ENCODE measurements around the gene KCNH2. TPM values are rescaled to one million over a fixed set of nuclear protein-coding genes. Genes with fewer than 3 reads are reported as not detected.

Gene KCNH2
- total RNA-seq, 1 donor from 2014 or later = 2.4 TPM

DNA sequence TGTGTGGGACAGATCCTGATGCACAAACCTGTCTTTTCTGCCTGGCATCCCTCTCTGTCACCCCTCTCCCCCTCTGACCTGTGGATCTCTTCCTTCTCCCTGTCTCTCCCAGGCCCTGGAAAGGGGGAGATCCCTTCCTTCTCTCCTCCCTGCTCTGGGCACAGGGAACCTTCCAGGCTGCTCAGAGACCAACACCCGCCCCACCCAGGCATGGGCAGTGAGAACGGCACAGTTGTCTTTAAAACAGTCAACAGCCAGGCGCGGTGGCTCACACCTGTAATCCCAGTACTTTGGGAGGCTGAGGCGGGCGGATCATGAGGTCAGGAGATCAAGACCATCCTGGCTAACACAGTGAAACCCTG lies 34.7 kb downstream of the KCNH2 start:
- Histone ChIP-seq H3K4me3 (no peak overlapping the region), H3K27me3 (ENCODE audit: low read depth) (peaks cover 24% of the 10 kb centered on the region), H3K27ac (no peak overlapping the region), H3K4me1 (peaks cover 3% of the 10 kb centered on the region), H3K9me3 (no peaks in the 10 kb centered on the region), H3K36me3 (no peaks in the 10 kb centered on the region)
- ATAC-seq (no peak), DNase-seq (peak; percentile 17)
- intact Hi-C loops (cut with DNase I) = no loop called here
- no peak for TF ChIP-seq CTCF (IDR thresholded peaks at IDR 0.05)

DNA sequence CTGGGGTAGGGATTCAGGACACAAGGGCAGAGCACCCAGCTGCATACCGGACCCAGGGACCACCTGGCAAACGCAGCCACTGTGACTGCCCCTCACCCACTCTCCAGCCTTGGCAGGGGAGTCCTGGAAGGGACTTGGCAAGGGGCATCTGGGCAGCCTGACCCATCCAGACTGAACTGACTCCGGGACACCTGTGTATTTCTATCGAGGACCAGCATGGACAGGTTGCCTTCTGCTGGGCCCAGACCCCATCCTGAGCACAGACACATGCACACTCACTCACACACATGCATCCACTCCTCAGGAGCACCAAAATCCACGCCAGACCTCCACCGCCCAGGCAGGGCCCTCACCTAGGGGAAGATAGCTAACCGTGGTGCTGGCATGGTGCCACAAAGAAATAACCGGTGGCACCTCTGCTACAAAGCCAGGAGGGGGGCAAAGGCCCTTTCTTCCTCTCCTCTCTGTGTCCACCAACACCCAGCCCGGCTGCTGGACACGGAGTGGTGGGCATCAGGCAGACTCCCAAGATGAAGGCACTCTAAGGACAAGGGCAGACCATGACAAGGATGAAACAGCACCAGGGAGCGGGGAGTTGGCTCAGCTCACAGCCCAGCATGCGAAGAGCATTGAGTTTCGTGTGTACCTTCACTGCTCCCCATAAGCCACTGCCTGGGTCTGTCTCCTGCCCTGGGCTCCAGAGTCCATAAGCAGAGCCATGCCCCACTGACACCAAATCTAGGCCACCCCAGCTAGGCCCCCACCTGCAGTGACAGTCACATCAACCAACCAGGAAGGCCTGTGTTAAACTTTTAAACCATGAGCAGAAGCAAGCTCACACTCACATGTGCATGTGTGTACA lies 35.3 kb downstream of the KCNH2 start:
- Histone ChIP-seq H3K27ac (no peak overlapping the region), H3K36me3 (no peaks in the 10 kb centered on the region), H3K27me3 (ENCODE audit: low read depth) (peaks cover 20% of the 10 kb centered on the region), H3K9me3 (no peaks in the 10 kb centered on the region), H3K4me1 (peaks cover 9% of the 10 kb centered on the region), H3K4me3 (no peak overlapping the region)
- TF ChIP-seq CTCF (IDR thresholded peaks at IDR 0.05) = no peak
- ATAC-seq (no peak), DNase-seq (peak; percentile 24)
- intact Hi-C loops (cut with DNase I) = no loop called here

DNA sequence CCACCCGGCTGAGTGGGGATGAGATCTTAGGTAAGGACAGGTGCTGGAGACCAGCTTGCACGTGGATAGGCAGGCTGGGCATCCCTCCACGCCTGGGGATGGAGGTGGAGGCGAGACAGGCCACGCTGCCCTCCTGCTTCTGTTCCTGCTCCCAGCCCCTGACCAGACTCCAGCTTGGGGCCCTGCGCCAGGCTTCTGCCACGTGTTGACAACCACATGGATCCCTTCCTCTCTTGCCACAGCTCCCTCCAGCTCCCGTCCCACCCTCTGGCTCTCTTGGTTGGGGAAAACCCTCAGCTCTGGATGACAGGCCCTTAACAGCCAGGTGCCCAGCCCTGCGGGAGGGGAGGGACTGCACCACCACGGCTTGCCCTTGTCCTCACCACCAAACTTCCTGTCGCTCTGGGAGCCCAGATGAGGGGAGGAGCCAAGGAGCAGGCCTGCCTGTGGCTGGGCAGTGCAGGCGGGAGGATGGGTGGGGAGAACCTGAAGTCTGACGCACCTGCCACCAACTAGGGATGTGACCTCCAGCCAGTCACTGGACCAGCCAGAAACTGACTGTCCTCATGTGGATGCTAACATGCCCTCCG lies 36.0 kb downstream of the KCNH2 start:
- ATAC-seq (peak; percentile 33 to 62), DNase-seq (peak; percentile 58)
- intact Hi-C loops (cut with DNase I) = no loop called here
- peaks cover 14% of the 10 kb centered on the region for H3K27me3 ChIP-seq (ENCODE audit: low read depth)
- no peaks in the 10 kb centered on the region for H3K36me3 ChIP-seq
- H3K4me1 ChIP-seq = peaks cover 13% of the 10 kb centered on the region
- no peak overlapping the region for H3K4me3 ChIP-seq
- no peak for TF ChIP-seq CTCF (IDR thresholded peaks at IDR 0.05)
- H3K9me3 ChIP-seq = no peaks in the 10 kb centered on the region
- H3K27ac ChIP-seq = no peak overlapping the region

DNA sequence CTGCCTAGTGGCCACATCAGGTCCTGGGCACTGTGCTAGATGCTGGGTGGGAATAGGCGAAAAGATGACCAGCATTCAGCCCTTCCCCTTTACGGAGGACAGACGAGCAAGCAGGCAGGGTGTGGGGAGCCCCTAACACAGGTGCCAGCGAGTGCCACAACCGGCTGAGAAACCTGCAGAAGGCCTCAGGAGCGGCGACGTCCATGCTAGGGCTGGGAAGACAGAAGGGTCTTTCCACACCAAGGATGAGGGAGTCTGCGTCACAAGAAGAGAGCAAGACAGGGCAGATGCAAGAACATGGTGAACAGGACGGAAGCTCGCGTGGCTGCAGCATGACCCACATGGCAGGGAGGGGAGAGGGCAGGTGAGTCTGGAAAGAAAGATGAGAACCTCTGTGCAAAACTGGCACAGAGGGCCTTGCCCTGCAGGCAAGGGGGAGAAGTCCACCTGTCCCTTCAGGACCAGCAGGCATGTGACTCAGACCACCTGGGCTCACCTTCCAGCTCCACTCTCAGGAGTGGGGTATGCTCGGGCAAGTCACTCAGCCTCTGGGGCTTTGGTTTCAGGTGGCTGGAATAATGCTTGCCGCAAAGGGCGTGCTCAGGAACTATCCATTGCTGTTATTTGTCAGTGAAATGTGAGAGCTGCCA lies 36.6 kb downstream of the KCNH2 start:
- Histone ChIP-seq H3K4me1 (peaks cover 13% of the 10 kb centered on the region), H3K9me3 (no peaks in the 10 kb centered on the region), H3K36me3 (no peaks in the 10 kb centered on the region), H3K4me3 (no peak overlapping the region), H3K27me3 (ENCODE audit: low read depth) (peaks cover 9% of the 10 kb centered on the region), H3K27ac (no peak overlapping the region)
- TF ChIP-seq CTCF (IDR thresholded peaks at IDR 0.05) = no peak
- intact Hi-C loops (cut with DNase I) = no loop called here
- no peak for ATAC-seq
- peak; percentile 32 for DNase-seq

DNA sequence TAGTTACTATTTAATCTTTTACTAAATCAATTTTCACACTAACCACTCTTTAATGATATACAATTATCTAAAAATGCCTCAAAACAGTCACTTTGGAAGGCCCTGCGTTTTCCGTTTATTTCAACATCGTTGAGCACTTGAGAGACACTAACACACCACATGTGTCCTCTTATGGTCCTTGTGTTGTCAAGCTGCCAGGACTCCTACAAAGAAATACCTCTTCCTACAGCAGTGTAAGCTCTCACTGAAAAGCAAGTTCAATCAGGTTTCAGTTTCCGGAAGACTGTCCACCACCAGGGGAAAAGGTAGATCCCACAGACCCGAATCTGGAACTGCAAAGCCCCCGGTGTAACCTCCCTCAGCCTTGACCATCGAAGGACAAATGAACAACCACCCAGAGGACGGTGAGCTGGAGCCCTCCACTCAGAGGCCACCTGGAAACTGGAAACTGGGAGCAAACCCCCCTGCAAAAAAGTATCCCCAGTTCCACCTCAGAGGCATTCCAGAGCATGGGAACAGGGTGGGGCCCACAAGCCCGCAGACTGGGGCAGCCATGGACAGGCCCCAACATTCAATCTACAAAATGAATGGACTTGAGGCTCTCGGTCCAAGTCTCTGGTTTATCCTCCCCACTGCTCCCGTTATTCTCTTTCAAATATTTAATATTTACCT lies 37.6 kb downstream of the KCNH2 start:
- Histone ChIP-seq H3K4me3 (no peak overlapping the region), H3K27me3 (ENCODE audit: low read depth) (peaks cover 4% of the 10 kb centered on the region), H3K9me3 (no peaks in the 10 kb centered on the region), H3K36me3 (no peaks in the 10 kb centered on the region), H3K4me1 (peaks cover 13% of the 10 kb centered on the region), H3K27ac (no peak overlapping the region)
- ATAC-seq (no peak), DNase-seq (no peak)
- intact Hi-C loops (cut with DNase I) = no loop called here
- no peak for TF ChIP-seq CTCF (IDR thresholded peaks at IDR 0.05)
